GM19438 (cell line): Measurements from ENCODE around the gene ANGEL2.
A peak's percentile ranks its signal among the peaks of the same experiment; 100 is the strongest.
"Not testable (repeated sequence)": the region's sequence is repeated elsewhere in the genome, so short reads cannot be mapped to it uniquely, and the experiment has no call there.

Experiments used
- ATAC-seq: cut with Tn5 transposase; IDR thresholded peaks from one replicate; pipeline ENCODE4 v1.9.1; 2021; ENCODE audit warnings: low read depth; ENCODE audit not compliant: unreplicated experiment

Gene ANGEL2

DNA sequence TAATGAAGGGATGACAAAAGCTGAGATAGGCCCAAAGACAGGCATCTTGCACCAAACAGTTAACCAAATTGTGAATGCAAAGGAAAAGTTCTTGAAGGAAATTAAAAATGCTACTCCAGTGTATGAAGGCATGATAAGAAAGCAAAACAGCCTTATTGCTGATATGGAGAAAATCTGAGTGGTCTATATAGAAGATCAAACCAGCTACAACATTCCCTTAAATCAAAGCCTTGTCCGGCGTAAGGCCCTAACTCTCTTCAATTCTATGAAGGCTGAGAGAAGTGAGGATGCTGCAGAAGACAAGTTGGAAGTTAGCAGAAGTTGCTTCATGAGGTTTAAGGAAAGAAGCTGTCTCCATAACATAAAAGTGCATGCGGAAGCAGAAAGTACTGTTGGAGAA, 4.3 kb upstream of the ANGEL2 start:
- no peak for ATAC-seq

DNA sequence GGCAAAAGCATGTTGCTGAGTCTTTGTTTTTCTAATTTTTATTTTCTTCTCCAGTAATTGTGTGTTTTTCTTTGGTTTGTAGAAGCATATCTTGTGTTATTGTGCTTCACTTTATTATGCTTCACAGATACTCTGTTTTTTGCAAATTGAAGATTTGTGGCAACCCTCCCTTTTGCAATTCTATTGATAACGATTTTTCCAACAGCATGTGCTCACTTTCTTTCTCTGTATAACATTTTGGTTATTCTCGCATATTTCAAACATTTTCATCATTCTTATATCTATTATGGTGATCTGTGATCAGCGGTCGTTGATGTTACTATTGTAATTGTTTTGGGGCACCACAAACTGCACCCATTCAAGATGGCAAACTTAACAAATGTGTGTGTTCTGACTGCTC, 3.8 kb upstream of the ANGEL2 start:
- no peak for ATAC-seq

DNA sequence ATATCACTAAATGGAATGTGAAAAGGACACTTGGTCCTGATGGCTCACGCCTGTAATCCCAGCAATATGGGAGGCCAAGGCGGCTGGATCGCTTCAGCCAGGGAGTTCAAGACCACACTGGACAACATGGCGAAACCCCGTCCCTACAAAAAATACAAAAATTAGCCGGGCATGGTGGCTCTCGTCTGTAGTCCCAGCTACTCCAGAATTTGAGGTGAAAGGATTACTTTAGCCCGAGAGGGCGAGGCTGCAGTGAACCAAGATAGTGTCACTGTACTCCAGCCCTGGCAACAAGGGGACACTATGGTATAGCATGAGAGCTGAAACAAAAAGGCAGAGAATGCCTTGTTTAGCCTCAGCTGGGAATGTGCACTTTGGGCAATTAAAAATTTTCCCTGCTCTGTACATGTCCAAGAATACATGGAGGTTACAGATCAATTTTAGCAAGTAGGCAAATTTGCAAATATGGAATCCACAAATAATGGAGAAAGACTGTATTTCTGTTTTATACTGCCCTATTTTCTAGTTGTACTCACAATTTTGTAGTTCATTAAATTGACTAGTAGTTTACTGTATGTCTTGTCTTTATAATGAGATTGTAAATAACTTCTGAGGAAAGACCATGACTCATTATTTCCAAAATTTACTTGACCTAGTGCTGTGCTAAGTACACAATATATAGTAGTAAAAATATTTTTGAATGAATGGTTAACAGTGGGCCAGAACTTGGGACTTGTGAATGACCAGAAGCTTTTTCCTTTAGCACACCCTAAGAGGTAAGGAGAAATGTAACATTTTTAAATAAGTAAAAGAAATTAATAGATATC, 2.0 kb upstream of the ANGEL2 start:
- no peak for ATAC-seq

DNA sequence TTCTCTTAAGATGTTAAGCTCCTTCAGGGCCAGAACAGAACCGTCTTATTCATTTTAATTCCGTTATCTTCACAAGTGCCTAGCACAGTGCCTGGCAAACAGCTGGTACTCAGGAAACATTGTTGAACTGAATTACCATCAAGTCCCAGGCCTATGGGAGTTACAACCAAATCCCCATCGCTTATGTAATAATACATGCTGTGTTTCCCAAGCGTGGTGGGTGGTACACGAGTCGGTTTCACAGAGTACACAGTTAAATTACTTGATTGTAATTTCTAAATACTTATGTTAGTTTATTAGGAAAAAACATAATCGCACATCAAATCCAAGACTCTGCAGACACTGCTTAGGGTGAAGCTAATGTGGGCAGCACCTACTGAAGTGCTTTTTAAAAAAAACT, 1.0 kb downstream of the ANGEL2 start:
- no peak for ATAC-seq

DNA sequence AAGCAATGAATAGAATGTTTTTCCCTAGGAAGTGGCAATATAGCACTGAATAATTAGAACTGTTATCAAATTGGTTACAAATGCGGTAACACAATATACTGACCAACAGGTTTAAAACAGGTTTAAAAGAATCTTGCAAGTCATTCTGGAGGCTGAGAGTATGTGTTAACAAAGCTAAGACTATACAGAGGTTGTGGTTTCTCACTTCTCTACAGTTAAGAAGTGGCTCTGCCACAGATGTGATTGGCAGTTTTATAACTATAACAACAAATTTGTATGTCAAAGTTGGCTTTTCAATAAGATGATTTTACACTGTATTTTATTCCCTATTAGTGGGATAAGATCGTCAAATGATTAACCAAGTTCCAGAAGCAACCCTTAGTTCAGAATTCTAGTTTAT, 7.1 kb downstream of the ANGEL2 start:
- ATAC-seq = peak; percentile 70

DNA sequence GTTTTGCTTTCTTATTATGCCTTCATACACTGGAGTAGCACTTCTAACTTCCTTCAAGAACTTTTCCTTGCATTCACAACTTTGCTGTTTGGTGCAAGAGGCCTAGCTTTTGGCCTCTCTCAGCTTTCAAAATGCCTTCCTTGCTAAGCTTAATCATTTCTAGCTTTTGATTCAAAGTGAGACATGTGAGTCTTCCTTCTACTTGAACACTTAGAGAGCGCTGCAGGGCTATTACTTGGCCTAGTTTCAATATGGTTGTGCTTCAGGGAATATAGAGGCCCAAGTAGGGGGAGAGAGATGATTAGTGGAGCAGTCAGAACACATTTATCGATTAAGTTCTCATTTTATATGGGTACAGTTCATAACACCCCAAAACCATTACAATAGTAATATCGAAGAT, 12.4 kb downstream of the ANGEL2 start:
- peak; percentile 73 for ATAC-seq

DNA sequence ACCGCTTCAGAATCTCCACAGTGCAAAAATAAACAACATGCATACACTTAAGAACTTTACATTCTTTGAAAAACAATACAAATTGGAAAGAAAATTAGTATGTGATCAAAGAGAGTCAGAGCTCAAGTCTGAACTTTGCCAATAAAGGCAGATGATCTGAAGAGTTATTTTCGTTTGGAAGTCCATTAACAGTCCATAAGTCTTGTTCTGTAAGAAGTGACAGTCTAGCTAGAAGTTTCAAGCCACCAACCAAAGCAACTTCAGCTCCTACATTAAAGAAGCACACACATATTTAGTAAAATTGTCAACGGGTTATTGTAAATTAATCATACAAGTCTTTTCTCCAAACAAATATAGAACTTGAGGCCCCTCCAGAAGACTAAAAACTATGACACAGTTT, 20.7 kb downstream of the ANGEL2 start:
- ATAC-seq = no peak

DNA sequence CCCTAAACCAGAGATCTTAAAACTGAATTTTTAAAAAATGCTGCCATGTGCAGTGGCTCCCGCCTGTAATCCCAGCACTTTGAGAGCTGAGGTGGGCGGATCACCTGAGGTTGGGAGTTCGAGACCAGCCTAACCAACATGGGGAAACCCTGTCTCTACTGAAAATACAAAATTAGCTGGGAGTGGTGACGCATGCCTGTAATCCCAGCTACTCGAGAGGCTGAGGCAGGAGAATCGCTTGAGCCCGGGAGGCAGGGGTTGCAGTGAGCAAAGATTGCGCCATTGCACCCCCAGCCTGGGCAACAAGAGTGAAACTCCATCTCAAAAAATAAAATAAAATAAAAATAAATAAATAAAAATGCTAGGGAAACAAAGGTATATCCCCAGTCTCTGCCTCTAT, 21.7 kb downstream of the ANGEL2 start:
- not testable (repeated sequence) for ATAC-seq

DNA sequence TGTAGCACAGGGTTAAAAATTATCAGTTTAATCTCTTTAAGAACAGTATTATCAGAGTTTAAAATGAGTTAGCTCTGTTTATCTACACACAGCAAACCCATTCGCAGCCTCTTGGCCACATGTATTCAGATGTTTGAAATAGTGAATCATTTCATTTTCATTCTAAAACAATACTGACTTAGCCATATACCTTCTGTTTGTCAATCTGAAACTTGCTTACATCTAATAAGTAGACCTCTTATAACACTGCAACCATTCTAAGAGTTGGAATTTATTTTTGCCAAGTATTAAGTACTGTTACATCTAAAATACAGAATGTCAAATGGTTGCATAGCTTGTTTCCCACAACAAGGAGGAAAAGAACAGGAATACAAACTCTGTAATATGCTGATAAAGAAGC, 25.4 kb downstream of the ANGEL2 start:
- no peak for ATAC-seq

DNA sequence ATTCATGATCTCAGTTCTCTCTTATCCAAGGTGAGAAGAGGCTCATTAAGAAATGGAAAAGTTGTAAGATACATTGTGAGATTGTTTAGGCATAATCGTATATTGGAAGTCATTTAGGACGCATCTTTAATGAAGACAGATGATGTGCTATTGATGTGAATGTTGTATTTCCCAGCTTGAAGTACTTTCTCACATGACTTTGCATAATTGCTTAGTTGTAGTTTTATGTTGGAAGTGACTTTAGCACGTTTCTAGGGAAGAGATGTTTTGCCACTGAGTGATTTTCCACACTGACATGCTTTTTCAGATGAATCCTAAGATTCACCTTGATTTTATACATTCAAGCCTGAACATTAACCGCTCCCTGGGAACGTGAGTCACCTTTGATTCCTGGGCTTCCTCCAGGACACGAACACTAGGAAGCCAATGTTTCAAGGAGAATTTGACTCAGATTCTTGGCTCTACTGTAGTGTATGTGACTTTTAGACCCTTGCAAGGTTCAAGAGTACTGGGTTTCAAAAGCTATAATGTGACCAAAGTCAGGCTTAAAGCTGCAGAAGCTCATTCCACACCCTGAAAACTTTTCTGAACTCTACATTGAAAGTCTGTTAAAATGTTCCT, 27.9 kb downstream of the ANGEL2 start:
- no peak for ATAC-seq

DNA sequence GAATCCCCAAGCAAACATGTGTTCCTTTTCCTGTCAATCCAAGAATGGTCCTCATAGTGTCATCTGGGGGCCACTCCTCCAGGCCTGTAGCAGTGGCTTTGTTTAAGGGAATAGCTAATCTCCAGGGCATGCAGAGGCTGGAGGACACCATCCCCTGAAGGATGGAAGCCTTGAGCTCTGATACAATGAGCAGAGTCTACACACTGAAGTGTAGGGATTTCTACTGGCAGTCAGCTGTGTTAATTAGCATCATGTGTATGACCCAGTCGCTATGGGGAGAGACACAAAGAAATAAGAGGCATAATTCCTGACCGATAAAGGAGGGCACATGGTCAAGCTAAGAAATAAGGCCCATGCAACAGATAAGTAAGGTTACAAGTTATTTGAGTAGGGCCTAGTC, 29.1 kb downstream of the ANGEL2 start:
- no peak for ATAC-seq

DNA sequence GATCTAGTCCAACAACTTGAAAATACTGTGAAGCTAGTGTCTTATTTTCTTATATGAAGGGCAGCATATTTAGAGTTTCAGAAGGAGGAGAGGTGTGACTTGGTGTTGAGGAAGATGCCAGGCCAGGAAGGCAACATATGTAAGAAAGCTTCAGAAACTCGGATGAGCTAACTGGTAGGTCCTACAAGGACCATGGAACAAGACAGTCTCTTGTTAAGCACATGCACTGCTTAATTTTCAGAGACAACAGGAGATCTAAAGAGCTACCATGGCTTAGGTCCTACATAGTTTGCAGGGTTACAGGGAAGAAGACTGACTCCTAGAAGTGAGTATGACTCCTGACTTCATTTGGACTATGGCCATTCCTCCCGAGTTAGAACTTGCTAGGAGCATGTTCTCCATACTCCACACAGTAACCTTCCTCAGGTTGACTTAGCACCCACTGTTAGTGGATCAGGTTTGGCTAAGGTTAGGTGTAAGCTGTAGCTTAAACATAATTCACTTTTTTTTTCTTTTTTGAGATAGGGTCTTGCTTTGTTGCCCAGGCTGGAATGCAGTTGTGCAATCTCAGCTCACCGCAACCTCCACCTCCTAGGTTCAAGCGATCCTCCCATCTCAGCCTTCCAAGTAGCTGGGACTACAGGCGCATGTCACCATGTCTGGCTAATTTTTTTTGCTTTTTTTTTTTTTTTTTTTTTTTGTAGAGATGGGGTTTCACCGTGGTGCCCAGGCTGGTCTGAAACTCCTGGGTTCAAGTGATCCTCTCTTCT, 31.0 kb downstream of the ANGEL2 start:
- no peak for ATAC-seq

DNA sequence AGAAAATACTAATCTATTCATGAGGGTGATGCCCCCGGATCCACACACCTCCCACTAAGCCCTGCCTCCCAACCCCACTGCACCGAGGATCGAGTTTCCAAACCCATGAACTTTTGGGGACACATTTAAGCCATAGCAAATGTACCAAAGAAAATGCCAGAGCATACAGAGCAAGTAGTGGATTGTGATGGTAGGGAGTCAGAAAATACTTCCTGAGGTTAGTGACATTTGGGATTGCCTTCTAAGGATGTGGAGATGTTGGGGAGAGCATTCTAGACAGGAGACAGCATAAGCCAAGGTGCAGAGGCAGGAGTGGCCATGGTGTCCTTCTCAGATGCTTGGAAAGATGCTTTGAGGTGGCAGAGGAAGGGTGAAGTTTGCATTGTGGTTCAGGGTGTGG, 32.2 kb downstream of the ANGEL2 start:
- no peak for ATAC-seq

DNA sequence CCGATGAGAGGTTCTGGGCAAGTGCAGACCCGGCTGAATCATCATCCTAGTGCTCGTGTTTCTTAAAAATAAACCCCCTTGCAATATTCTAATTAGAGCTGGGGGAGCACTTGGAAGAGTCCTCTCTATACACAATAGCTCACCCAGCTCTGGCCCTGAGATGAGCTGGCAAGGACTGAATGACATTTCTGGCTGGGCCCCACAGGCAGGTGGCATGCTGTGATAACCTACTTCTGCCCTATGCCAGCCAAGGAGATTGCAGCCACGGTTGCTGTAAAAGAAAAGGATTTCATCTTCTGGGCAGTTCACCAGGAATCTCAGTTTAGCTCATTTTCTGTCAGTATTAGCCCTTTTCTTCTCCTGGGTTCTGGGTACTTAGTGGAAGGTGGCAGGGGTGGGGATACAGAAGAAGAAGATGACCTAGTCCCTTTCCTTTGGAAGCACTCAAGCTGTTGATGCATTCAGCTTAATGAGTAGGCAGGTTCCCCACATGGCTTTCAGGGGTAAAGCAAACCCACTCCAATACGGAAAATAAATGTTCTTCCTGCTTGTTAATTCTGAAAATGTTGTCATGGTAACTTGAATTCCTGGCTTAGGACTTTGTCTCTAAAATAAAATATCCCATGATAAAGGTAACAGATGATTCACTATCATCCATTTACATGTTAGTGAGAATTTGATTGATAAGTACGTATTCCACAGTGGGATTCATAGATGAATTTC, 33.1 kb downstream of the ANGEL2 start:
- no peak for ATAC-seq

DNA sequence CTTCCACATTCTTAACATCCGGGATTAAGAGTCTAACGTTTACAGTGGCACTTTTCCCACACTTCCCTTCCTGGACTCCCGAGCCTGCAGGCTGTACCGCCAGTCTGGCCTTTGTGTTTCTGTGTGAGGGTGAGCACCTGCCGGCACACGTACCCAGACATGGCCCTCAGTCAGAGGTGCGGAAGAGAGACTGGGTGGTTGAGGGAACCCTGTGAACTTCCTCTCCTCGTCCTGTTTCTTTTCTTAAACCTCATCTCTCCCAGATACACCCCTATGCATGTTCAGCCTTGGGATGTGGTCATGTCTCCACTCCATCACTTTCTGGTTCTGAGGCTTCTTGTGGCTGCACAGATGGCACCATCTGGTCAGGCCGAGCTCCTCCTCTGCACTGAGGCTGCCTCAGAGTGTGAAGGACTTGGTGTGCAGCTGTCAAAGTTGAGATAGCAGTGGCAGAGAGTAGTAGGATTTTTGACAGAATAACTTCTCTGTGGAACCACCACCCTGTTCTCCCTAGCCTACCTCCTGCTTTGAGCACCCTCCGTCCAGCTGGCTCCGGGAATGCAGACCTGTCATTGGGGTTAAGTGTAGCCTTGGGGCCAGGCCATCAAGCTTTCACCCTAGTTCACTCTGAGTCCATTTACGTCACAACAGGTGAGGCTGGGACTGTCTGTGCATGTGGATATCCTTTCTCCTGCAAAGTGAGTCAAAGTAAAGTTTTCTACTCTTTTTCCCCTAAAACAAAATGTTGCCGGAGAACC, 33.9 kb downstream of the ANGEL2 start:
- peak; percentile 65 for ATAC-seq

DNA sequence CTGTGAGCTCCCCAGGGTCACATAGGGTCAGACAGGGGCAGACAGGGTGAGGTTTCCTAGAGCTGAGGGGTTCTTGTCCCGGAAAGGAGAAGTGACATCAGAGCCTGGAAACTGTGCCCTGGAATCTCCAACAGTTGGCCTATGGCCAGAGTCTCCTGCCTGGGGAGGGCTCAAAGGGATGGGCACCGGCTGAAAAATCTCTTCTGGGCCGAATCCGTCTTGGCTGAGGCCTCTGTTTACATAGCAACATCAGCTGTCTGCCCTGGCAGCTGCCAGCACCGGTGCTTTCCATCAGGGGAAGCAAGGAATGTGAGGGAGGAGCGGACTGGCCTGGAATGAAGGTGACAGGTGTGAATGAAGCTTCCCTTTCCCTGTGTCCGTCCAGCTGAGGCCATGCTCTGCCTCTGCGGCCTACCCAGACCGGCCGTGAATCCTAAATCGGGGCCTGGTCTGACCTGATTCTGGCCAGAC, 34.6 kb downstream of the ANGEL2 start:
- ATAC-seq = no peak

DNA sequence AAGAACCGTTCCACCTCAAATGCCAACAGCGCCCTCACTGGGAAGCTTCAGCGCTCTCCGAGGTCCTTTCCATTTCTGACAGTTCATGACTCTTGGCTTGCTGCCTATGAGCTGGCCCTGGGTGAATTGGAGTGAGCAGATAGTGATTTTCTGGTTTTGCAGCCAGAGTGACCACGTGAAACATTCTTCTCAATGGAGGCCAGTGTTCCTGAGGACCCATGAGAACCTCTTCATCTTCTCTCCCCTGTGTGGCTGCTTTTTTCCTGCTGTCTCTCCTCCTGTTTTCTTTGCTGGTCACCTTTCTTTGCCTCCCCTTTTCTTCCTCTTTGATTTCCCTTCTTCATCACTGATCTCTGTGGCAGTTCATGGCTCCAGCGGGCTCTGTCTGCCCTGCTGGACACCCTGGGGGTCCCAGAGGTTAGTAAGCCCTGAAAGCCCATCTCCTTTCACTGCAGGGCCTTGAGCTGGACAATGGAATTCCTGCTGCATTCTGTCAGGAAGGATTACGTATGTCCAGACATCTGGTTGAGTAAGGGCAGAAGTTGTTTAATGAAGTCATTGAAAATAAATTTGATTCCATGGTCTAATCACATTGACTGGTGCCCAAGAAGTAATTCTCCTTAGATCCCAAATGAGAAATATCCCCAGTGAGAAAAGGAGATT, 35.4 kb downstream of the ANGEL2 start:
- ATAC-seq = no peak

DNA sequence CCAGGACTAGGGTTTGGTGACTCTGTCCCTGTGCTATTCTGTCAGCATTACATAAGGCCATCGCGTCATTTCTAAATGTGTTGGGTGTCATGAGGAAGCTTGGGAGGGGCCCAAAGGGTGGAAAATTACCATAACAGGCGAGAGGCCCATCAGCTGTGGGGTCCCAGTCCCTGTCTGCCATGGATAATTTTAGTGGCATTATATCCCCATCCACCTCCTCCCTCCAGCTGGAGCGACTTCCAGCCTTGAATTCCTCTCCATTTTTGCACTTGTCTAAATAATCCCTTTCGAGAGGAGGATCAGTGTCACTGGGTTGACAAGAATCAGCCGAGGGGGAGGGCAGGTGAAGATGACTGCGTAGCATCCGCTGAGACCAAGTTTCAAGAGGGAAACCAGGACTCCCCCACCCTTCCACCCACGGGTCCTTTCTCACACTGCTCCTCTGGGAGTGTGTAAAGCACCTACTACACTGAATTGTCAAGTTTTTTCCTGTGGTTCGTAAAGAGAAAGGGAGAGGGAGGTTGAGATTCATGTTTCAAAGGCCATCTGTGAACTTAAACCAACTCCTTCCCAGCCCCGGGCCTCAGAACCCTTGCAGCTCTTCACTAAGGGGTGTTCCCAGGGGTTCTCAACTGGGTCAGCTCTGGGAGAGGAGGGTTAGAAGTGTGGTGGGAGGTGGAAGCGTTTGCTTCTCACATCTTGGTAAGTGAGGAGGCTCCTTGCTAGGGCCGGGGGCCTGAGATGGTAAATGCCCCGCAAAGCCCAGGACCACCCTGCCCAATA, 36.1 kb downstream of the ANGEL2 start:
- ATAC-seq = peak; percentile 67
